SH-SY5Y (cell line): Measurements from ENCODE around the gene PNO1.

Experiments used
- GATA2 ChIP-seq: IDR thresholded peaks from 2 replicates; pipeline ENCODE4 v1.6.1; 2011; ENCODE audit warnings: mild to moderate bottlenecking, low read depth, low read length
- GATA3 ChIP-seq: IDR thresholded peaks from 2 replicates; pipeline ENCODE4 v1.6.1; 2011; ENCODE audit warnings: low read depth, mild to moderate bottlenecking, low read length, moderate library complexity

GRCh38 chr2:68155618-68156017 is 2.1 kb upstream of the PNO1 start:
- TF ChIP-seq GATA2 (no peak), GATA3 (no peak)
